Natural killer cell (primary cell): ENCODE results near the gene NREP. TPM values are rescaled to one million over a fixed set of nuclear protein-coding genes. Genes with fewer than 3 reads are reported as not detected.

ENCODE experiments used
- ATAC-seq, 3 donors: fragments of 150-1000 bp in 2 of 3; fragments of 200-7000 bp in 1 of 3; cut with Tn5 transposase; 1 replicate in 1 of 3; 2 replicates in 2 of 3; pipeline ENCODE4 v1.10.0; 2021; ENCODE audit warnings: mild to moderate bottlenecking in 2 of 3, moderate library complexity in 2 of 3
- DNase-seq, 2 donors: peaks; one replicate each; pipeline versions ENCODE4 v3.0.0 to v3.0.0-alpha.2; 2013 to 2021; ENCODE audit warnings: mixed read lengths in 1 of 2
- H3K27ac ChIP-seq: one replicate; pipeline ENCODE4 v1.5.1; 2013; ENCODE audit warnings: mild to moderate bottlenecking, low read length
- H3K27me3 ChIP-seq: one replicate; pipeline ENCODE4 v1.6.1; 2013; ENCODE audit warnings: low read length; ENCODE audit not compliant: control insufficient read depth, insufficient read depth
- H3K36me3 ChIP-seq: one replicate; pipeline ENCODE4 v1.6.1; 2013; ENCODE audit warnings: low read length; ENCODE audit not compliant: control insufficient read depth, insufficient read depth
- H3K4me1 ChIP-seq: one replicate; pipeline ENCODE4 v1.6.1; 2013; ENCODE audit warnings: low read length; ENCODE audit not compliant: control insufficient read depth, insufficient read depth
- H3K4me3 ChIP-seq: one replicate; pipeline ENCODE4 v1.5.1; 2013; ENCODE audit warnings: low read length
- H3K9me3 ChIP-seq: one replicate; pipeline ENCODE4 v1.6.1; 2013; ENCODE audit warnings: low read length; ENCODE audit not compliant: control insufficient read depth, insufficient read depth
- H3K27ac Mint-ChIP-seq, 2 donors: one replicate each; pipeline ENCODE4 v1.8.0; 2022; ENCODE audit warnings: mild to moderate bottlenecking in 2 of 2, mixed read lengths in 2 of 2, moderate library complexity in 1 of 2
- H3K27me3 Mint-ChIP-seq, 2 donors: one replicate each; pipeline ENCODE4 v1.8.0; 2022; ENCODE audit warnings: low read depth in 2 of 2, mixed read lengths in 2 of 2
- H3K36me3 Mint-ChIP-seq: one replicate; pipeline ENCODE4 v1.8.0; 2022; ENCODE audit warnings: mixed read lengths
- H3K4me1 Mint-ChIP-seq, 2 donors: one replicate each; pipeline ENCODE4 v1.8.0; 2022; ENCODE audit warnings: mixed read lengths in 2 of 2
- H3K4me3 Mint-ChIP-seq: one replicate; pipeline ENCODE4 v1.8.0; 2022; ENCODE audit warnings: mild to moderate bottlenecking, moderate library complexity, mixed read lengths
- H3K9me3 Mint-ChIP-seq, 2 donors: one replicate each; pipeline ENCODE4 v1.8.0; 2022; ENCODE audit warnings: mixed read lengths in 2 of 2
- WGBS: methylation state at CpG from one replicate; pipeline ENCODE4 v1.1.7; 2013; ENCODE audit warnings: missing lambda C conversion rate; ENCODE audit not compliant: insufficient coverage; 5-methylcytosine and 5-hydroxymethylcytosine counted together
- intact Hi-C: fragments of 100-400 bp; cut with micrococcal nuclease; formaldehyde crosslinking; loops from one replicate; pipeline ENCODE4 v1.14.2; 2022
- total RNA-seq, 4 donors: library from RNA; stranded (reverse); fragments of 120-200 nt in 1 of 4; gene quantifications; one replicate each; pipeline versions ENCODE4 v1.2.3 to v1.2.4, GENCODE V29; 2013 to 2022
- TF ChIP-seq, protein P1 (sequence below): fragments of 200-600 bp; IDR thresholded peaks from one replicate; pipeline ENCODE4 v1.8.0; 2022; ENCODE audit warnings: antibody characterized with exemption

The NREP gene
- total RNA-seq, 3 donors from 2014 or later (not counting 1 experiment from before 2014, with no cell fraction given) = 7.6 to 9.9 (median 8.4) TPM

DNA sequence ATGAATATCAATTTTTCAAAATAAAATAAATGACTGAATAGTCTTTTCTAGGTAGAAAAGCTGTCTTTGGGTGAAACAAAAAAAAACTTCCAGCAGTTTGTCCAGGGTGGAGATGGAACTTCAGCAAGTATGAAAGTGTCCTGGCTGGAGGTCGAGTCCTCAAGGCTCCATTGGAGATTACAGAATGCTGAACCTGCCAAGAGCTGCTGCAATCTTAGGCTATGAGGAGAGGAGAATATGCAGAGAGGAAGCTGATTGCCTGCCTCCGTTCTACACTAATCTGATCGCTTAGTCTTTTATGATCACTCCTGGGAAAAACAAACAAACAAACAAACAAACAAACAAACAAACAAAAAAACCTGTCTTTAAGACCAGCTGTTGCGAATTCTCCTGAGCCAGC lies 50.6 kb downstream of the NREP start:
- H3K4me3 Mint-ChIP-seq = no peak overlapping the region
- 90% methylated on average over 3 of the region's 4 CpGs for WGBS
- Histone ChIP-seq H3K27me3 (no peaks in the 10 kb centered on the region), H3K4me1 (peaks cover 10% of the 10 kb centered on the region), H3K27ac (no peak overlapping the region), H3K9me3 (no peaks in the 10 kb centered on the region), H3K4me3 (no peak overlapping the region), H3K36me3 (no peaks in the 10 kb centered on the region)
- DNase-seq (no peak), ATAC-seq (no peak)
- intact Hi-C loops = no loop called here
- H3K36me3 Mint-ChIP-seq = no peaks in the 10 kb centered on the region
- peaks cover 17 to 27% of the 10 kb centered on the region in 2 donors for H3K4me1 Mint-ChIP-seq
- no peaks in the 10 kb centered on the region for H3K27me3 Mint-ChIP-seq
- TF ChIP-seq, protein P1, sequence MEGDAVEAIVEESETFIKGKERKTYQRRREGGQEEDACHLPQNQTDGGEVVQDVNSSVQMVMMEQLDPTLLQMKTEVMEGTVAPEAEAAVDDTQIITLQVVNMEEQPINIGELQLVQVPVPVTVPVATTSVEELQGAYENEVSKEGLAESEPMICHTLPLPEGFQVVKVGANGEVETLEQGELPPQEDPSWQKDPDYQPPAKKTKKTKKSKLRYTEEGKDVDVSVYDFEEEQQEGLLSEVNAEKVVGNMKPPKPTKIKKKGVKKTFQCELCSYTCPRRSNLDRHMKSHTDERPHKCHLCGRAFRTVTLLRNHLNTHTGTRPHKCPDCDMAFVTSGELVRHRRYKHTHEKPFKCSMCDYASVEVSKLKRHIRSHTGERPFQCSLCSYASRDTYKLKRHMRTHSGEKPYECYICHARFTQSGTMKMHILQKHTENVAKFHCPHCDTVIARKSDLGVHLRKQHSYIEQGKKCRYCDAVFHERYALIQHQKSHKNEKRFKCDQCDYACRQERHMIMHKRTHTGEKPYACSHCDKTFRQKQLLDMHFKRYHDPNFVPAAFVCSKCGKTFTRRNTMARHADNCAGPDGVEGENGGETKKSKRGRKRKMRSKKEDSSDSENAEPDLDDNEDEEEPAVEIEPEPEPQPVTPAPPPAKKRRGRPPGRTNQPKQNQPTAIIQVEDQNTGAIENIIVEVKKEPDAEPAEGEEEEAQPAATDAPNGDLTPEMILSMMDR = no peak
- no peaks in the 10 kb centered on the region for H3K9me3 Mint-ChIP-seq
- no peak overlapping the region for H3K27ac Mint-ChIP-seq

DNA sequence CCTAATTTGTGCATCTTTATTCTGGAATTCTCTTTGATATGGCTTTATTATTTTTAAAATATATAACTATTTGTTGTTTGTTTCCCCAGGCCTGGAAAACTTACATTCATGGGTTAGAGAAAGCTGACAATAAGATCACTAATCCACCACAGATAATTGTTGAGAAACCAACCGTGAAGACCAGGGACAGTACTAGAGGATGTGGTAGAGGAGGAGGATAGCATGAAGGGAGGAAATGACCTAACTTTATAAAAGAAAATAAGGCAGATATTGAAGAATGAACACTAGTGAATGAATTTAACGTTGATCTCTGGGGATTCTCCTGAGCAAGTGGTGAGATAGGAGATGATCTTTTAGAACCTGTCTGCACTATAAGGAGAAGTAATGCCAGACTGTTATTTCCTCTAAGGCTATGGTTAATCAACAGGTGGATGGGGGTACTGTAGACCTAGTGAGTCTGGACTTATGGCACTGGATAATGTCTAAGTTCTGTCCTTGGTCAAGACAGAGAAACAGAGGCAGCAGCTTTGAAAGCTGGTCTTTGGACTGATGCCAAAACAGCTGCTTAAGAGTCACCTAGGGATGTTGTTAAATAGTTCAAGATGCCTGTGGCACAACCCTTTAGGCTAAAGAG lies 52.4 kb downstream of the NREP start:
- no peaks in the 10 kb centered on the region for H3K9me3 Mint-ChIP-seq
- Histone ChIP-seq H3K27me3 (no peaks in the 10 kb centered on the region), H3K4me3 (no peak overlapping the region), H3K9me3 (no peaks in the 10 kb centered on the region), H3K36me3 (no peaks in the 10 kb centered on the region), H3K27ac (no peak overlapping the region), H3K4me1 (peaks cover 10% of the 10 kb centered on the region)
- DNase-seq (no peak), ATAC-seq (peak in 2 of 3 donors; percentile 35 to 73)
- peak overlapping the region in 1 of 2 donors; percentile 41 for H3K27ac Mint-ChIP-seq
- TF ChIP-seq, protein P1 = no peak
- intact Hi-C loops = no loop called here
- 8% methylated on average over 2 of the region's 2 CpGs for WGBS
- H3K4me1 Mint-ChIP-seq = peaks cover 17 to 27% of the 10 kb centered on the region in 2 donors
- H3K36me3 Mint-ChIP-seq = no peaks in the 10 kb centered on the region
- H3K27me3 Mint-ChIP-seq = peaks cover 0 to under 1% of the 10 kb centered on the region in 2 donors
- H3K4me3 Mint-ChIP-seq = peak overlapping the region; percentile 5

DNA sequence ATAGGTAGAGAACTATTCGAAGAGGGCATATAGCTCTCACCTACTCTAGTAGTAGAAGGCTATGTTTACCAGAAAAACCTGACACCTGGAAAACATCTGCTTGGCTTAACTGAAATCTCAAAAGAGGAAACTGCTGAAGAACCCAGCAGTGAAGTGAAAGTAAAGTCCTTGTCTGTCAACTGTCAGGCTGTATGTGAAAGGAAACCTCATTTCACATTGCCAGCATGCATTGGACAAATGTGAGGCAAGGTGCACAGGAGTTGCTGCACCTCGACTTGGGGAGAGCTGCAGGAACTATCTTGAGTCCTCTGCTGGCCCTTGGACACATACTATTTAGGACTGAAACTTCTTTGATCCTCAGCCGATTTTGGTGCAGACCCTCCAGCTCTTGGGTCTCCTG lies 53.3 kb downstream of the NREP start:
- H3K36me3 ChIP-seq = no peaks in the 10 kb centered on the region
- H3K4me1 Mint-ChIP-seq = peaks cover 17 to 27% of the 10 kb centered on the region in 2 donors
- H3K27ac ChIP-seq = no peak overlapping the region
- no peaks in the 10 kb centered on the region for H3K36me3 Mint-ChIP-seq
- peak overlapping the region; percentile 68 for H3K4me3 Mint-ChIP-seq
- no peak overlapping the region for H3K4me3 ChIP-seq
- intact Hi-C loops = no loop called here
- TF ChIP-seq, protein P1 = no peak
- DNase-seq = peak in 1 of 2 donors; percentile 29
- no peaks in the 10 kb centered on the region for H3K9me3 Mint-ChIP-seq
- ATAC-seq = peak; percentile 54 to 88 (median 68)
- H3K4me1 ChIP-seq = peaks cover 10% of the 10 kb centered on the region
- H3K9me3 ChIP-seq = no peaks in the 10 kb centered on the region
- H3K27ac Mint-ChIP-seq = peak overlapping the region in 1 of 2 donors; percentile 41
- peaks cover 0 to 4% of the 10 kb centered on the region in 2 donors for H3K27me3 Mint-ChIP-seq
- 11% methylated on average over 2 of the region's 3 CpGs for WGBS
- no peaks in the 10 kb centered on the region for H3K27me3 ChIP-seq

DNA sequence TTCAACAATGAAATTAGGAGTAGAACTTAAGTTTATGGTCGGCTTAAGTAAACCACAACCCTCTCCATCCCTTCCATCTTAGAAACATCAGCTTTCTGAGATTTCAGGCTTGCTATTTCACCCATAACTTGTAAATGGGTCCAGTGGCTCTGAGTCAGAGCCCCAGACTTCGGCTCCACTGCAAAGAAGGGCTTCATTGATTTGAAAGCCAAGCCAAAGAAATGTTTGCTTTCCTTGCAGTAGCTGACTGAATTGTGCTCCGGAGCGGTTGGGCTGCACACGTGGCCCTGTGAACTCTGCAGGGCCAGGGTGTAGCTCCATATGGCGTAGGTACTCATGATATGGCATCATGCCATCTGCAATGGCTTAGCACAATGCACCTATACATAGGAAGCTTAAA lies 57.0 kb downstream of the NREP start:
- intact Hi-C loops = no loop called here

More for the DNA sequence above, 57.0 kb downstream of the NREP start:
- no peak for DNase-seq
- H3K4me1 ChIP-seq = peaks cover 10% of the 10 kb centered on the region
- no peaks in the 10 kb centered on the region for H3K36me3 ChIP-seq
- H3K27me3 Mint-ChIP-seq = peaks cover 0 to 4% of the 10 kb centered on the region in 2 donors
- H3K27ac Mint-ChIP-seq = no peak overlapping the region
- H3K4me1 Mint-ChIP-seq = peaks cover 17 to 26% of the 10 kb centered on the region in 2 donors
- WGBS = 84% methylated on average over 6 of the region's 6 CpGs
- no peaks in the 10 kb centered on the region for H3K36me3 Mint-ChIP-seq
- no peak overlapping the region for H3K27ac ChIP-seq
- no peaks in the 10 kb centered on the region for H3K9me3 Mint-ChIP-seq
- no peak overlapping the region for H3K4me3 Mint-ChIP-seq
- no peak overlapping the region for H3K4me3 ChIP-seq
- TF ChIP-seq, protein P1 = no peak
- ATAC-seq = no peak
- no peaks in the 10 kb centered on the region for H3K27me3 ChIP-seq
- no peaks in the 10 kb centered on the region for H3K9me3 ChIP-seq
